PC-9 (cell line): Measurements from ENCODE around the gene TMEM205. TPM values are rescaled to one million over a fixed set of nuclear protein-coding genes. Genes with fewer than 3 reads are reported as not detected.
"Not testable (repeated sequence)": the region's sequence is repeated elsewhere in the genome, so short reads cannot be mapped to it uniquely, and the experiment has no call there.

Source experiments
- BruUV-seq: library from RNA; stranded (reverse); fragments of 400-500 nt; replicated peaks from 2 replicates; lab custom pipeline; 2021; lab: Mats Ljungman, UMichigan
- CTCF ChIA-PET: fragments of 300-600 bp; sonication (Branson Sonifier 250); formaldehyde crosslinking; loops from one replicate; lab custom pipeline; 2022; ENCODE audit warnings: antibody characterized with exemption; lab: Charles Lee
- POLR2A ChIA-PET: fragments of 300-600 bp; sonication (Branson Sonifier 250); formaldehyde crosslinking; loops from one replicate; lab custom pipeline; 2022; ENCODE audit warnings: antibody characterized with exemption; ENCODE audit not compliant: unreplicated experiment; lab: Charles Lee
- DNase-seq, 2 experiments: peaks; one replicate each; pipeline versions ENCODE4 v3.0.0 to v3.0.0-alpha.2; 2015 to 2022; ENCODE audit warnings: mixed read lengths in 1 of 2
- H2AFZ ChIP-seq: fragments of 200-600 bp; sonication (generic); 2 replicates; pipeline ENCODE4 v1.8.1; 2017; ENCODE audit warnings: antibody characterized with exemption
- H3F3A ChIP-seq: fragments of 200-600 bp; sonication (generic); 2 replicates; pipeline ENCODE4 v1.8.1; 2017; ENCODE audit warnings: antibody characterized with exemption, mild to moderate bottlenecking, low read depth; ENCODE audit not compliant: insufficient read depth
- H3K27ac ChIP-seq: fragments of 200-600 bp; sonication (generic); 2 replicates; pipeline ENCODE4 v1.6.1; 2016; ENCODE audit warnings: mixed run types
- H3K27me3 ChIP-seq: fragments of 200-600 bp; sonication (generic); 2 replicates; pipeline ENCODE4 v1.6.1; 2016; ENCODE audit warnings: low read depth, mixed run types; ENCODE audit not compliant: insufficient read depth
- H3K36me3 ChIP-seq: fragments of 200-600 bp; sonication (generic); 2 replicates; pipeline ENCODE4 v1.6.1; 2016; ENCODE audit warnings: low read depth, mixed run types
- H3K4me1 ChIP-seq: fragments of 200-600 bp; sonication (generic); replicated peaks from 2 replicates; pipeline ENCODE4 v1.6.1; 2016; ENCODE audit warnings: mixed run types; ENCODE audit not compliant: insufficient read depth
- H3K4me2 ChIP-seq: fragments of 200-600 bp; sonication (generic); 2 replicates; pipeline ENCODE4 v1.6.1; 2017; ENCODE audit warnings: mixed run types
- H3K4me3 ChIP-seq: fragments of 200-600 bp; sonication (generic); 2 replicates; pipeline ENCODE4 v1.6.1; 2016; ENCODE audit warnings: mixed run types
- H3K79me2 ChIP-seq: fragments of 200-600 bp; sonication (generic); 2 replicates; pipeline ENCODE4 v1.6.1; 2017; ENCODE audit warnings: low read depth, mixed run types
- H3K9me2 ChIP-seq: fragments of 200-600 bp; sonication (generic); 2 replicates; pipeline ENCODE4 v1.8.1; 2017; ENCODE audit warnings: mild to moderate bottlenecking; ENCODE audit not compliant: insufficient read depth
- H3K9me3 ChIP-seq: fragments of 200-600 bp; sonication (generic); 2 replicates; pipeline ENCODE4 v1.8.1; 2016; ENCODE audit warnings: low read depth; ENCODE audit not compliant: insufficient read depth
- H4K20me1 ChIP-seq: fragments of 200-600 bp; sonication (generic); 2 replicates; pipeline ENCODE4 v1.8.1; 2017; ENCODE audit not compliant: insufficient read depth
- CTCF ChIP-seq: fragments of 200-600 bp; sonication (generic); conservative IDR thresholded peaks from 2 replicates; pipeline ENCODE4 v1.6.1; 2017; ENCODE audit warnings: mixed run types, antibody characterized with exemption, mild to moderate bottlenecking, moderate library complexity
- EZH2 ChIP-seq: fragments of 200-600 bp; sonication (generic); IDR thresholded peaks from 2 replicates; pipeline ENCODE4 v1.8.0; 2017; ENCODE audit warnings: antibody characterized with exemption, low read depth
- intact Hi-C: fragments of 100-400 bp; cut with micrococcal nuclease; formaldehyde crosslinking; loops from one replicate; pipeline ENCODE4 v1.10.0; 2022; ENCODE audit not compliant: unreplicated experiment
- total RNA-seq: library from RNA; stranded (reverse); gene quantifications from 2 replicates; pipeline ENCODE4 v1.2.3, GENCODE V29; 2021

TMEM205 gene
- total RNA-seq, 1 experiment from 2014 or later: 80.3 TPM

DNA sequence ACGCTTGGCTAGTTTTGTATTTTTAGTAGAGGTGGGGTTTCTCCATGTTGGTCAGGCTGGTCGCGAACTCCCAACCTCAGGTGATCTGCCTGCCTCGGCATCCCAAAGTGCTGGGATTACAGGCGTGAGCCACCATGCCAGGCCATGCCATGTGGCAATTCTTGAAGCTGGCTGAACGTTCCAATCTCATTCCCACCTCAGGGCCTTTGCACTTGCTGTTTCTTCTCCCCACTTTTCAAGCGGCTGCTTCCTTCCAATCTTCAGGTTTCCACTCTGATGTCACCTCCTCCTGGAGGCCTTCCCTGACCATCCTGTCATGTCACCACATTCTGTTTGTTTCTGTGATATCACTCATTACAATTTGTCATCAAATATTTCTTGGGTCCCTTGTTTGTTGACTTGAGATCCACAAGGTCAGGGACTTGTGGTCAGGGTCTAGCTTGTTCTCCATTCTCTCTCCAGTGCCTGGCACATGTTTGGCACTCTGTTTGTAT is 33.8 kb upstream of the TMEM205 start:
- Histone ChIP-seq H3K27me3 (no peaks in the 10 kb centered on the region), H3K4me3 (no peak overlapping the region), H2AFZ (no peak overlapping the region), H3K4me1 (peaks cover 68% of the 10 kb centered on the region), H3K79me2 (peaks cover 22% of the 10 kb centered on the region), H3K4me2 (peak overlapping the region; percentile 70), H3K36me3 (no peaks in the 10 kb centered on the region), H3K27ac (no peak overlapping the region), H3F3A (peaks cover 57% of the 10 kb centered on the region), H3K9me3 (no peaks in the 10 kb centered on the region), H4K20me1 (no peaks in the 10 kb centered on the region), H3K9me2 (no peaks in the 10 kb centered on the region)
- TF ChIP-seq CTCF: no peak
- no peak for TF ChIP-seq EZH2
- no peak for DNase-seq
- no TSS peak for BruUV-seq
- ChIA-PET CTCF (interaction anchor here (0.6 kb wide), 1 partner anchor 504 kb away, joined by 3 read pairs; no protein-coding TSS in a partner anchor), POLR2A (no interaction called here)
- intact Hi-C loops: loop anchor here (5.0 kb wide), 2 partner anchors 42 to 97 kb away; no protein-coding TSS in a partner anchor

- peak overlapping the region; percentile 37 for H3K27ac ChIP-seq
These were observed 33.3 kb upstream of the TMEM205 start for GRCh38 chr19:11379269-11379845.

DNA sequence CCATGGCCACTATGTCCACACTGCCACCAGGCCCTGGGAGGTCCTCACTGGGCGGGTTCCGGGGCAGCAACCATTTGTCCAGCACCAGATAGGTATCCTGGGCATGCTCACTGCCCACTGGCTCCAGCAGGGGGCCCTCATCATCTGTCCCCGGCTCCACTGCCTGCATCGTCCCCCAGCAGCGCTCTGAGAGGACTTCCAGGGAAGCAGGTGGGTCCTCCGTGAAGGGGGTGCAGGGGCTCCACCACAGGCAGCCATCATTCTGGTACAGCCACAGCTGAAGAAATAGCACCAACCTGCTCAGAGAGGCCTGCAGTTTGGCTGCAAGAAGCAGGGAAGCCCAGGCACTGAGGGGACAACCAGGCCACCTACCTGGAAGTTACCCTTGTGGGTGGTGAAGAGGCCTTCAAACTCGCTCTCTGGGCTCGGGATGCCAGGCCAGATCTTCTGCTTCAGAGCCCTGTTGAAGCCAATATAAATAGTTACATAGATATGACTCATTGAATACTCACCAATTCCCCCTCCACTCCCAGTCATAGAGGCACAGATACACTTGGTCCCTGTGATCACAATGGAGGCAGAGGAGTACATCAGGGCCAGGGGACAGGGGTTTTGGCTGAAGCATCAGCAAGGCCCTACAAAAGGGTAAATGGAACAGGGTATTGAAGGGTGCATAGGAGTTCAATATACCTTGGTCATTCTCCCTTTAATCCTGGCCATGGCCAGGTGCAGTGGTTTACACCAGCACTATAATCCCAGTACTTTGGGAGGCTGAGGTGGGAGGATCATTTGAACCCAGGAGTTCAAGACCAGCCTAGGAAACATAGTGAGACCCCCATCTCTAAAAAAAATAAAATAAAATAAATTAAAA is 32.5 kb upstream of the TMEM205 start:
- intact Hi-C loops: loop anchor here (5.0 kb wide), 1 partner anchor 44 kb away; no protein-coding TSS in a partner anchor
- Histone ChIP-seq H4K20me1 (no peaks in the 10 kb centered on the region), H3K4me1 (peaks cover 63% of the 10 kb centered on the region), H3K4me3 (no peak overlapping the region), H3K4me2 (peak overlapping the region; percentile 58), H2AFZ (no peak overlapping the region), H3K27me3 (no peaks in the 10 kb centered on the region), H3K27ac (peak overlapping the region; percentile 37), H3K9me3 (no peaks in the 10 kb centered on the region), H3K9me2 (no peaks in the 10 kb centered on the region), H3K79me2 (peaks cover 22% of the 10 kb centered on the region), H3K36me3 (no peaks in the 10 kb centered on the region), H3F3A (peaks cover 50% of the 10 kb centered on the region)
- POLR2A ChIA-PET: no interaction called here
- CTCF ChIA-PET: interaction anchor here (0.5 to 1.8 kb wide), 4 partner anchors 44 to 85 kb away, joined by 3 to 7 read pairs (median 5); no protein-coding TSS in a partner anchor
- TF ChIP-seq EZH2 (no peak), CTCF (peak; percentile 67)
- DNase-seq: peak; percentile 51 to 88
- no TSS peak for BruUV-seq

More at GRCh38 chr19:11379269-11379845, 33.3 kb upstream of the TMEM205 start:
- Histone ChIP-seq H3K4me1 (peaks cover 65% of the 10 kb centered on the region), H3K79me2 (peaks cover 22% of the 10 kb centered on the region), H3K4me2 (peak overlapping the region; percentile 58), H3F3A (peaks cover 51% of the 10 kb centered on the region)
- POLR2A ChIA-PET, H3K4me3 ChIP-seq, H3K27me3 ChIP-seq, H3K9me2 ChIP-seq, H3K9me3 ChIP-seq, BruUV-seq, H2AFZ ChIP-seq, H4K20me1 ChIP-seq, H3K36me3 ChIP-seq: not testable (repeated sequence)
- intact Hi-C loops: loop anchor here (5.0 kb wide), 1 partner anchor 43 kb away; no protein-coding TSS in a partner anchor
- DNase-seq: peak; percentile 58 to 65
- CTCF ChIA-PET: interaction anchor here (0.6 kb wide), 2 partner anchors 43 to 79 kb away, joined by 3 to 4 read pairs; no protein-coding TSS in a partner anchor
